IPS DF 4.7 (cell line): Measurements from ENCODE around the gene PCDH9.
A peak's percentile ranks its signal among the peaks of the same experiment; 100 is the strongest.

Experiments used
- DNase-seq: peaks from one replicate; pipeline ENCODE4 v3.0.0-alpha.2; 2013; ENCODE audit warnings: low spot score; ENCODE audit errors: extremely low read depth

PCDH9 gene

GRCh38 chr13:67229481-67230403 is at the start of gene PCDH9:
Gene PCDH9 (minus strand): TSS chr13:67230336. CDS start chr13:67228440, 1,896 bp downstream.
- no peak for DNase-seq

GRCh38 chr13:67278235-67278634 is 48.1 kb upstream of the PCDH9 start:
- no peak for DNase-seq

GRCh38 chr13:67277581-67277980 is 47.4 kb upstream of the PCDH9 start:
- no peak for DNase-seq

GRCh38 chr13:67275351-67275960 is 45.3 kb upstream of the PCDH9 start:
- DNase-seq, result no peak

GRCh38 chr13:67273001-67273400 is 42.9 kb upstream of the PCDH9 start:
- DNase-seq, result no peak

- DNase-seq, result no peak
Measured at GRCh38 chr13:67267136-67267535, 37.0 kb upstream of the PCDH9 start.

- DNase-seq, result no peak
Measured at GRCh38 chr13:67259208-67259607, 29.1 kb upstream of the PCDH9 start.

GRCh38 chr13:67258482-67258881 is 28.3 kb upstream of the PCDH9 start:
- DNase-seq, result peak; percentile 72

- DNase-seq, result no peak
Measured at GRCh38 chr13:67238861-67239260, 8.7 kb upstream of the PCDH9 start.

- no peak for DNase-seq
Measured at GRCh38 chr13:67238277-67238859, 8.2 kb upstream of the PCDH9 start.

- no peak for DNase-seq
Measured at GRCh38 chr13:67235265-67235664, 5.1 kb upstream of the PCDH9 start.

- no peak for DNase-seq
Measured at GRCh38 chr13:67232384-67232783, 2.2 kb upstream of the PCDH9 start.

- DNase-seq, result no peak
Measured at GRCh38 chr13:67231289-67232000, 1.3 kb upstream of the PCDH9 start.

- peak; percentile 64 for DNase-seq
Measured at GRCh38 chr13:67230404-67231288, 510 bp upstream of the PCDH9 start.

GRCh38 chr13:67228916-67229315 is 1.2 kb downstream of the PCDH9 start:
- DNase-seq, result no peak

GRCh38 chr13:67228031-67228430 is 2.1 kb downstream of the PCDH9 start:
- DNase-seq, result no peak

GRCh38 chr13:67227131-67227983 is 2.8 kb downstream of the PCDH9 start:
- no peak for DNase-seq

GRCh38 chr13:67226696-67227095 is 3.4 kb downstream of the PCDH9 start:
- DNase-seq, result no peak

- DNase-seq, result no peak
Measured at GRCh38 chr13:67225252-67226159, 4.6 kb downstream of the PCDH9 start.
